HG02759 (cell line): ENCODE data around the gene CAB39.
"Not testable (repeated sequence)": the region's sequence is repeated elsewhere in the genome, so short reads cannot be mapped to it uniquely, and the experiment has no call there.

Experiments used
- ATAC-seq: cut with Tn5 transposase; IDR thresholded peaks from one replicate; pipeline ENCODE4 v1.9.1; 2021; ENCODE audit warnings: mild to moderate bottlenecking, moderate library complexity; ENCODE audit not compliant: unreplicated experiment

The CAB39 gene

DNA sequence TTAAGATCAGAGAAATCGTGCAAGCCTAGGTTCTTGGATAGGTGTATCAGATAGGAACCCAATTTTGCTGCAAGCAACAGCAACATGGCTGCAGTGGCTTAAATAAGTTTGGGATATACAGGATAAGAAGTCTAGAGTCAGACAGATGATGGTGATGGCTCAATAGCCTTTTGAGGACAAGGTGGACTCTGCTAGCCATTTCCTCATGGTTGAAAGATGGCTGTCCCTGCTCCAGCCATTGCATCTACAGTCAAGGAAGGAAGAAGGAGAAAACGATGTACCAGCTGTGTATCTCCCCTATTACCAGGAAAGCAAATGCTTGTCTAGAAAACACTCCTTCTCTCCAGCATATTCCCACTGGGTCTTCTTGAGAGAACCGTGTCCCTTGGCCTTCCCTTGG lies 30.1 kb upstream of the CAB39 start:
- no peak for ATAC-seq

DNA sequence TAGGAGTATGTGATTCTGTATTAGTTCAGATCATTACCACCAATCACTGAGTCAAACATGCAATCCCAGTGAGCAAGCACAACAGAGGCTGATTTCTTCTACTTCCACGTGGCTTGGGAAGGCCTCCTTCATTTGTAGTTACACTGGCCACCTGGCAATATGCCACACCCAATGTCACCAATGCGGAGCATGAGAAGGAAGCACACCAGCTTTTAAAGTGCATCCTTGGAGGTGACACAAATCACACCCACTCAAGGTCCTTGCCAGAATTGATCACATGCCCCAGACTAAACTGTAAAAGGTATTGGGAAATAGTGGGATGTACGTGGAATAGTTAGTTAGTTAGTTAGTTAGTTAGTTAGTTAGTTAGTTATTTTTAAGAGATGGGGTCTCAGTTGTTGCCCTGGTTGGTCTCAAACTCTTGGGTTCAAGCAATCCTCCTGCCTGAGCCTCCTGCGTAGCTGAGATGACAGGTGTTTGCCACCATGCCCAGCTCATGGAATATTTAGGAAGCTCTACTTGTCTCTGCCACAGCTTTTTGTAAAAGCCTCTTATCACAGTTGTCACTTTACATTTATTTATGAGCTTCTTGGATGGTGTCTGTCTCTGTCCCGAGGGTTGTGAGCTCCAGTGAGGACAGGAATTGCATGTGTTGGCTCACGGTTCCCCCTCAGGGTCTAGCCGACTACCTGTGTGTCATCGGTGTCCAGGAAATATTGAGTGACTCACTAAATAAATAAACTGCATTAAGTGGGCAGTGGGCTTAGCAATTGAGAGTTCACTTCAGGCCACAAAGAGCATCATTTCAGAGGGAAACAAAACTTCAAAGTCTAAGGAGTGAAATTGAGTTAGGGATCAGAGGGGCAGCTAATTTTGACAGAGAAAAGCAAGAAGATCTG lies 28.1 kb upstream of the CAB39 start:
- no peak for ATAC-seq

GRCh38 chr2:230685178-230685577 lies 27.5 kb upstream of the CAB39 start:
- no peak for ATAC-seq

DNA sequence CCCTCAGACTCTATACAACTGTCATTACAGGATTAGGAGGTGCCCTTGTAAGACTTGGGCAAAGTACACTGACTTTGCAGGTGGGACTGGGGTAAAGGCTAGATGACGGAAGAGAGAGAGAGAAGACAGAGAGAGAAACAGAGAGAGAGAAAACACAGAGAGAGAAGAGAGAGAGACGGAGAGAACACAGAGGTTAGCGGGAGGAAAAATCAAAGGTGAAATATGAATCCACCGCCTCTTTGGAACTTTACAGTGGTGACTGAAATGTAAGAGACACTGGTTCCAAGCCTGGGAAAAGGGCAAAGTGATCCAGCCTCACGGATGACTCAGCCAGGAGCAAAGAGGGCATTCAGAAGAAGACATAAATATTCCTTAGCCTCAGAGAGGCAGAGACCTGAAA lies 25.1 kb upstream of the CAB39 start:
- no peak for ATAC-seq

DNA sequence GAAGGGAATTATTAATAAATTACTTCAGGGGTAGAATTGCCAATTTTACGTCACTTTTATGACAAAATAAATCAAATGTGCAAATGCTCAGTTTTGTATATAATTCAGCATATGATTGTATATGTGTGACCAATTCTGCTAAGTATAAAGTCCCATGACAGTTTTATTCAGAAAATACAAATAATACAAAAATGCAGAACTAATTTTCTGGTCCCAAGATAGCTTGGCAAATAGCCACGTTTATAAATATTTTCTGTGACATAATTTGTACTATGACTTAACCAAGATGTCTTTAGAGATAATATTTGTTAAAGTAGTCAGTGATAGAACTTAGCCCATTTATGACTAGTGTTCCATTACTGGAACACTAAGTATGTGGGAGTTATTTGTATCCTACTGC lies 24.2 kb upstream of the CAB39 start:
- no peak for ATAC-seq

DNA sequence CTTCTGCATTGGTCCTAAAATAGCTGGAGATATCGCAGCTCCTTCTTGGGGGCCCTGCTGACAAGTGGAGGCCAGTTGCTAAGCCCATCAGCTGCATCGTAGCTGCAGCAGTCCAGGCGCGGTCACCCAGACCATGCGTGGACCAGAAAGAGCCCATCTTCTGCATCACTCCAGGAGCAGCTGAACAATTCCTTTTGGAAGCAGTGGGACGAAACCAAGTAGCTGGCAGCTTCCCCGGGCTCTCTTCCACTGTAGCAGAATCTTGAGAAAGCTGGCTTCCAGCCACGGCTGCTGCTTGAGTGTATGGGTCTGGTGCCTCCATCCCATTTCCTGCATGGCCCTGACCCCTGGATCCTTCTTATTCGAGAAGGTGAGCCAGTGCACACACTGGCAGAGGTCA lies 22.2 kb upstream of the CAB39 start:
- ATAC-seq = no peak

DNA sequence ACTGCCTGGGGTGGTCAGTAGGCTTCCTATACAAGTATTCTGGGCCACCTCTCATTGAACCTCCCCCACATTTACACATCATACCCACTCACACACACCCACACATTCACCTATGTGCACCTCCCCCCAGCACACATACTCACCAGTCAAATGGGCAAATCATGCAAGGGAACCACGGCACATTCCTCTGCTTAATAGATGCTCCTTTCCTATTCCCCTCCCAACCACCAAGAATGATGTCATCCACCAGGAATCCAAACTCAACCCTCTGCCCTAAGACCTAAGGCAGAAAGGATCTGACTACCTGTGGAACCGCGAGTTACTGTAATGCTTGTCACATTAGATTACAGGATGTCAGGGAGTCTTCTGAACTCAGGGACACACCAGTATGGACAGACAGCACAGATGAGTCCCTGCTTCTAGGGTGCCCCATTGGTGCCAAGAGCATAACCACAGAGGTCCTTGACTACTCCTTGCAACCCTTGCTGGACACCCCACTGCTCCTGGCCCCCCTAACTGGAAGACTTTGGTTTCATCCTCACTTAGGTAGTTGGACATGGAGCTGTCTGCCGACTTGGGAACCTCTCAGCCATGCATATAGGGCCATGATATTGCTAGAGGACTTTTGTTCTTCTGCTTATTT lies 21.5 kb upstream of the CAB39 start:
- no peak for ATAC-seq

DNA sequence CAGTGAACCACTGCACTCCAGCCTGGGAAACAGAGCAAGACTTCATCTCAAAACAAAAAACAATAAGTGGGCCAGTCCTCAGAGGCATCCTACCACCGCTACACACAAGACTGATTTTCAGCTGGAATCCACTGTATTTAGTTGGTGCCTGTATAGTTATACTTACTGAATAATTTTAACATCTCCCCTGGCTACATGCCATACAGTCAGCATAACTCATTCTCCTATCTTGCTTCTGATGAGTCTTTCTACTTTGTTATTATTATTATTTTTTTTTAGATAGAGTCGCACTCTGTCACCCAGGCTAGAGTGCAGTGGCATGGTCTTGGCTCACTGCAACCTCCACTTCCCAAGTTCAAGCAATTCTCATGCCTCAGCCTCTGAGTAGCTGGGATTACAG lies 19.9 kb upstream of the CAB39 start:
- ATAC-seq = no peak

DNA sequence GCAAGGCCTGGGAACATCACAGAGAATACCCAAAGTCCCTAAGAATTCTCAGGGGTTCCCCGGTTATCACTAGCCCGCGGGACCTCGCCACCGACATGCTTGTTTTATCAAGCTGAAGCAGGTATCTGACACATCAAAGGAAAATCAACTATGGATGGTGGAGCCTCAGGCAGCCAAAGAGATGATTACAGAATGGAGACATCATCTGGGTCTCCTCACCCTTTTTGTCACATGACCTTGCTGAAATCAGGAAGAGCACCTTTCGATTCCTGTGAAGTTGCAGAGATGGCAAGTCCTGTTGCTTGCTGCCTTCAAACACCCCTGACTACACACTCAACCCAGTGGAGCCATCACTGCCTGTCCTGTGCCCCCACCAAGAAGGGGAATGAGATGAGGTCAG lies 19.2 kb upstream of the CAB39 start:
- no peak for ATAC-seq

GRCh38 chr2:230694241-230694640 lies 18.4 kb upstream of the CAB39 start:
- peak; percentile 64 for ATAC-seq

- ATAC-seq = no peak
Observed at GRCh38 chr2:230695551-230695950, 17.1 kb upstream of the CAB39 start.

DNA sequence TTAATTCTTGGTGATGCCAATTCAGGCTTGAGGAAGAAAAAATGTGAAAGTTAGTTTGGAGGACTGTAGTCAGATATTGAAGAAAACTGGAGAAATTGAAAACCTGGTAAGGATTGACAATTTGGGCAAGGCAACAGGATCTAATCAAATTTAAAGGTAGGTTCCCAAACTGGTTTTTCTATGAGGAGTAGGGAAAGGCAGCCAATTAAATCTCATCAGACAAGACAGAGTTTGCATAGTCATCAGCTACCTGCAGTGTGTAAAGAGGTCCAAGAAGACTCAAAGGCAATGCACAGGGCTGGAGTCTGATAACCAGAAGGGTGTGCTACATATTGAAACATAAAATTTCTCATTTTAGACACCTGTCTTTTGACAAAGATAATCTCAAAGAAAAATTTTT lies 16.0 kb upstream of the CAB39 start:
- no peak for ATAC-seq

- ATAC-seq = no peak
Observed at GRCh38 chr2:230697676-230698075, 15.0 kb upstream of the CAB39 start.

GRCh38 chr2:230698753-230699152 lies 13.9 kb upstream of the CAB39 start:
- ATAC-seq = not testable (repeated sequence)

- no peak for ATAC-seq
Observed at GRCh38 chr2:230700447-230700846, 12.2 kb upstream of the CAB39 start.

DNA sequence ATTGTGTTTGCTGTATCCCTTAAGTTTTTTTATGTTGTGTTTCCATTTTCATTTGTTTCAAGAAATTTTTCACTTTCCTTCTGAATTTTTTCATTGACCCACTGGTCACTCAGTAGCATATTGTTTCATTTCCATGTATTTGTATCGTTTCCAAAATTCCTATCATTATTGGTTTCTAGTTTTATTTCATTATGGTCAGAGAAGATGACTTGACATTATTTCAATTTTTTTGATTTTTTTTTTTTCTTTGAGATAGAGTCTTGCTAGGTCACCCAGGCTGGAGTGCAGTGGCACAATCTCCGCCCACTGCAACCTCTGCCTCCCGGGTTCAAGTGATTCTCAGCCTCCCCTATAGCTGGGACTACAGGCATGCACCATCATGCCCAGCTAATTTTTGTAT lies 11.3 kb upstream of the CAB39 start:
- no peak for ATAC-seq

GRCh38 chr2:230702457-230702856 lies 10.2 kb upstream of the CAB39 start:
- ATAC-seq = not testable (repeated sequence)

- no peak for ATAC-seq
Observed at GRCh38 chr2:230703514-230703913, 9.1 kb upstream of the CAB39 start.

DNA sequence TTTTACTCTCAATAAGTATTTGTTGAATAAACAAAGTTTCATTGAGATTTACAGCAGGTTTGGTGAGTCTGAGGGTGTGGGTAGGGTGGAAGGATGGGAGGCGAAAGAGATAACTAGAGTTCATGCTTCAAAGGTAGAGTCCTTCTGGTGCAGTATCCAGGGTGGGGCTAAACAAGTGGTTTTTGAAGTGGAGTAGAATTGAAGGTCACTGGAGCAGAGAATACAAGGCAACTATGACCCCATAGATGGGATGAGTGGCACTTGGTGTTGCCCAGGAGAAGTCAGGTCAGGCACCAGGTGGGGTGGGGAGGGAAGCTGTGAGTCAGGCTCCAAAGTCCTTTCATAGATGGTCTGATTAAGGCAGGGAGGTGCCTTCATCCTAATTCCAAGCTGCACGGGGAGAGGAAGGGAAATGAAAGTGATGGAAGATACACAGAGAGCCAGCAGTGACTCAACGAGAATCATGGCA lies 6.6 kb upstream of the CAB39 start:
- ATAC-seq = no peak

- ATAC-seq = no peak
Observed at GRCh38 chr2:230706966-230707365, 5.7 kb upstream of the CAB39 start.

DNA sequence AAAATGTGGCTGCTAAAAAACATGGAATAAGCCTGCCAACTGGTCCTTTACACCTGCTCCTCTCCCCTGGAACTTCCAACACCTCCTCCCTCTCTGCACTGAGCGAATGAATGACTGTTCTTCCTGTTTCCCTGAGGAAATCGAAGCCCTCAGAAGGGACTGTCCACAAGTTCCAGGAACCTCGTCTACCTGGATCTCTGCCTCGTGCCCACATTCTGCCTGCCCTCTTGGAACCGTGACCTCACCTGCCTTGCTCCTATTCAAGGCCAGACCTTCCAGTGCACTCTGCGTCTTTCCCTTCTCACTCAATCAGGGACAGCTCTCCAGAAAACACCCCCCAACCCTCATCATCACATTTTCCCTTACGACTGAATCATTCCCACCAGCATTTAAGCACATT lies 4.4 kb upstream of the CAB39 start:
- no peak for ATAC-seq

- no peak for ATAC-seq
Observed at GRCh38 chr2:230711224-230711623, 1.4 kb upstream of the CAB39 start.
